CD14-positive monocyte (primary cell): ENCODE results near the gene APBA2. TPM values are rescaled to one million over a fixed set of nuclear protein-coding genes. Genes with fewer than 3 reads are reported as not detected.
A peak's percentile ranks its signal among the peaks of the same experiment; 100 is the strongest.
"Not testable (repeated sequence)": the region's sequence is repeated elsewhere in the genome, so short reads cannot be mapped to it uniquely, and the experiment has no call there.

Experiments
- DNase-seq, 3 donors: peaks; one replicate each; pipeline ENCODE4 v3.0.0-alpha.2; 2011 to 2022
- H2AFZ ChIP-seq: 2 replicates; pipeline ENCODE4 v1.6.0; 2012; ENCODE audit warnings: mild to moderate bottlenecking, low read depth, low read length, inconsistent platforms; ENCODE audit not compliant: insufficient read depth, poor library complexity, severe bottlenecking
- H3K27ac ChIP-seq, 2 donors: 1 replicate in 1 of 2; 2 replicates in 1 of 2; pipeline ENCODE4 v1.5.1; 2012 to 2013; ENCODE audit warnings: low read length in 2 of 2, control low read depth in 1 of 2, inconsistent platforms in 1 of 2, low read depth in 1 of 2, mild to moderate bottlenecking in 1 of 2
- H3K27me3 ChIP-seq, 2 donors: one replicate each; pipeline versions ENCODE4 v1.6.0 to v1.6.1; 2011 to 2013; ENCODE audit warnings: low read length in 2 of 2; ENCODE audit not compliant: control insufficient read depth in 2 of 2, insufficient read depth in 2 of 2
- H3K36me3 ChIP-seq, 2 donors: replicated peaks in 1 of 2; 1 replicate in 1 of 2; 2 replicates in 1 of 2; pipeline versions ENCODE4 v1.5.1 to v1.6.1; 2012 to 2013; ENCODE audit warnings: low read length in 2 of 2, control low read depth in 1 of 2, inconsistent platforms in 1 of 2, mild to moderate bottlenecking in 1 of 2; ENCODE audit not compliant: insufficient read depth in 2 of 2, control insufficient read depth in 1 of 2
- H3K4me1 ChIP-seq, 2 donors: 1 replicate in 1 of 2; 2 replicates in 1 of 2; pipeline versions ENCODE4 v1.5.1 to v1.6.1; 2012 to 2013; ENCODE audit warnings: low read length in 2 of 2, control low read depth in 1 of 2, inconsistent platforms in 1 of 2, mild to moderate bottlenecking in 1 of 2, moderate library complexity in 1 of 2; ENCODE audit not compliant: insufficient read depth in 2 of 2, control insufficient read depth in 1 of 2
- H3K4me2 ChIP-seq: replicated peaks from 2 replicates; pipeline ENCODE3; 2012; ENCODE audit warnings: low read length, moderate library complexity, mild to moderate bottlenecking; ENCODE audit not compliant: poor library complexity, severe bottlenecking; ENCODE audit errors: extremely low read depth
- H3K4me3 ChIP-seq, 3 experiments: fragments of 200-600 bp in 1 of 3; sonication (generic) in 1 of 3; replicated peaks in 1 of 3; 1 replicate in 2 of 3; 2 replicates in 1 of 3; pipeline ENCODE4 v1.5.1; 2011 to 2013; ENCODE audit warnings: low read length in 3 of 3, mild to moderate bottlenecking in 3 of 3, control low read depth in 2 of 3, low read depth in 2 of 3, inconsistent platforms in 1 of 3, moderate library complexity in 1 of 3
- H3K79me2 ChIP-seq: 2 replicates; pipeline ENCODE4 v1.6.0; 2012; ENCODE audit warnings: mild to moderate bottlenecking, control low read depth, inconsistent platforms, low read length, moderate library complexity; ENCODE audit not compliant: insufficient read depth
- H3K9ac ChIP-seq: 2 replicates; pipeline ENCODE4 v1.6.0; 2017; ENCODE audit warnings: low read length, mild to moderate bottlenecking; ENCODE audit not compliant: insufficient read depth, poor library complexity, severe bottlenecking
- H3K9me3 ChIP-seq, 2 donors: replicated peaks in 1 of 2; 1 replicate in 1 of 2; 2 replicates in 1 of 2; pipeline versions ENCODE4 v1.5.1 to v1.6.1; 2012 to 2013; ENCODE audit warnings: low read length in 2 of 2, control low read depth in 1 of 2; ENCODE audit not compliant: control insufficient read depth in 1 of 2, insufficient read depth in 1 of 2
- H4K20me1 ChIP-seq: 2 replicates; pipeline ENCODE4 v1.6.0; 2012; ENCODE audit warnings: mild to moderate bottlenecking, low read length, control low read depth, moderate library complexity; ENCODE audit not compliant: insufficient read depth
- H3K27ac Mint-ChIP-seq, 7 donors: one replicate each; pipeline ENCODE4 v1.8.0; 2020; ENCODE audit warnings: mild to moderate bottlenecking in 7 of 7, mixed read lengths in 7 of 7, moderate library complexity in 6 of 7, inconsistent platforms in 2 of 7
- H3K27me3 Mint-ChIP-seq, 3 donors: one replicate each; pipeline ENCODE4 v1.8.0; 2021 to 2022; ENCODE audit warnings: low read depth in 3 of 3, mild to moderate bottlenecking in 3 of 3, mixed read lengths in 3 of 3, moderate library complexity in 3 of 3, inconsistent platforms in 1 of 3
- H3K36me3 Mint-ChIP-seq, 2 donors: one replicate each; pipeline ENCODE4 v1.8.0; 2020; ENCODE audit warnings: mixed read lengths in 2 of 2, inconsistent platforms in 1 of 2, mild to moderate bottlenecking in 1 of 2
- H3K4me1 Mint-ChIP-seq: one replicate; pipeline ENCODE4 v1.8.0; 2020; ENCODE audit warnings: mild to moderate bottlenecking, mixed read lengths
- H3K4me3 Mint-ChIP-seq, 2 donors: one replicate each; pipeline ENCODE4 v1.8.0; 2020; ENCODE audit warnings: mild to moderate bottlenecking in 2 of 2, mixed read lengths in 2 of 2, moderate library complexity in 1 of 2
- H3K9me3 Mint-ChIP-seq, 7 donors: one replicate each; pipeline ENCODE4 v1.8.0; 2020 to 2022; ENCODE audit warnings: mixed read lengths in 7 of 7, mild to moderate bottlenecking in 6 of 7, moderate library complexity in 6 of 7, inconsistent platforms in 2 of 7
- WGBS: methylation state at CpG from one replicate; pipeline ENCODE4 v1.1.5; 2013; ENCODE audit warnings: missing lambda C conversion rate; ENCODE audit not compliant: insufficient coverage; 5-methylcytosine and 5-hydroxymethylcytosine counted together
- intact Hi-C, 2 donors: fragments of 100-400 bp; cut with micrococcal nuclease; formaldehyde crosslinking; loops; one replicate each; pipeline versions ENCODE4 v1.15.0 to v1.15.1; 2023
- polyA plus RNA-seq, 3 donors: library from polyadenylated mRNA; depleted of rRNA in 1 of 3; unstranded in 2 of 3; stranded (reverse) in 1 of 3; fragments of 300-500 nt in 2 of 3; fragments of >200 nt in 1 of 3; fragmentation: Illumina TruSeq in 2 of 3; gene quantifications; 1 replicate in 2 of 3; 2 replicates in 1 of 3; pipeline ENCODE4 v1.2.3, GENCODE V29; 2012 to 2021
- TF ChIP-seq, protein P1 (sequence below): fragments of 200-600 bp; IDR thresholded peaks from one replicate; pipeline ENCODE4 v1.8.0; 2022; ENCODE audit warnings: antibody characterized with exemption, mild to moderate bottlenecking

APBA2 gene
- polyA plus RNA-seq, 3 donors, result 0.30 TPM; not detected in 2

- Mint-ChIP-seq H3K27me3 (peaks cover 0 to 5% (median 2%) of the 10 kb centered on the region in 3 donors), H3K27ac (no peak overlapping the region), H3K9me3 (peaks cover 0 to 6% (median 0%) of the 10 kb centered on the region in 7 donors), H3K4me3 (no peak overlapping the region), H3K4me1 (peaks cover 6% of the 10 kb centered on the region), H3K36me3 (no peaks in the 10 kb centered on the region)
- TF ChIP-seq, protein P1, sequence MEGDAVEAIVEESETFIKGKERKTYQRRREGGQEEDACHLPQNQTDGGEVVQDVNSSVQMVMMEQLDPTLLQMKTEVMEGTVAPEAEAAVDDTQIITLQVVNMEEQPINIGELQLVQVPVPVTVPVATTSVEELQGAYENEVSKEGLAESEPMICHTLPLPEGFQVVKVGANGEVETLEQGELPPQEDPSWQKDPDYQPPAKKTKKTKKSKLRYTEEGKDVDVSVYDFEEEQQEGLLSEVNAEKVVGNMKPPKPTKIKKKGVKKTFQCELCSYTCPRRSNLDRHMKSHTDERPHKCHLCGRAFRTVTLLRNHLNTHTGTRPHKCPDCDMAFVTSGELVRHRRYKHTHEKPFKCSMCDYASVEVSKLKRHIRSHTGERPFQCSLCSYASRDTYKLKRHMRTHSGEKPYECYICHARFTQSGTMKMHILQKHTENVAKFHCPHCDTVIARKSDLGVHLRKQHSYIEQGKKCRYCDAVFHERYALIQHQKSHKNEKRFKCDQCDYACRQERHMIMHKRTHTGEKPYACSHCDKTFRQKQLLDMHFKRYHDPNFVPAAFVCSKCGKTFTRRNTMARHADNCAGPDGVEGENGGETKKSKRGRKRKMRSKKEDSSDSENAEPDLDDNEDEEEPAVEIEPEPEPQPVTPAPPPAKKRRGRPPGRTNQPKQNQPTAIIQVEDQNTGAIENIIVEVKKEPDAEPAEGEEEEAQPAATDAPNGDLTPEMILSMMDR, result no peak
- 86% methylated on average over 7 of the region's 16 CpGs for WGBS
- H3K36me3 ChIP-seq, result no peaks in the 10 kb centered on the region
- no peak overlapping the region for H3K4me3 ChIP-seq
- intact Hi-C loops, result no loop called here
- peak in 1 of 3 donors; percentile 46 for DNase-seq
- no peak overlapping the region for H3K4me2 ChIP-seq
- no peaks in the 10 kb centered on the region for H3K9me3 ChIP-seq
- no peaks in the 10 kb centered on the region for H3K79me2 ChIP-seq
- no peaks in the 10 kb centered on the region for H4K20me1 ChIP-seq
- no peak overlapping the region for H3K27ac ChIP-seq
- peaks cover 0 to 8% of the 10 kb centered on the region in 2 donors for H3K4me1 ChIP-seq
- no peak overlapping the region for H3K9ac ChIP-seq
- no peak overlapping the region for H2AFZ ChIP-seq
- no peaks in the 10 kb centered on the region for H3K27me3 ChIP-seq
Measured at GRCh38 chr15:28861031-28861534, 24.7 kb upstream of the APBA2 start.

DNA sequence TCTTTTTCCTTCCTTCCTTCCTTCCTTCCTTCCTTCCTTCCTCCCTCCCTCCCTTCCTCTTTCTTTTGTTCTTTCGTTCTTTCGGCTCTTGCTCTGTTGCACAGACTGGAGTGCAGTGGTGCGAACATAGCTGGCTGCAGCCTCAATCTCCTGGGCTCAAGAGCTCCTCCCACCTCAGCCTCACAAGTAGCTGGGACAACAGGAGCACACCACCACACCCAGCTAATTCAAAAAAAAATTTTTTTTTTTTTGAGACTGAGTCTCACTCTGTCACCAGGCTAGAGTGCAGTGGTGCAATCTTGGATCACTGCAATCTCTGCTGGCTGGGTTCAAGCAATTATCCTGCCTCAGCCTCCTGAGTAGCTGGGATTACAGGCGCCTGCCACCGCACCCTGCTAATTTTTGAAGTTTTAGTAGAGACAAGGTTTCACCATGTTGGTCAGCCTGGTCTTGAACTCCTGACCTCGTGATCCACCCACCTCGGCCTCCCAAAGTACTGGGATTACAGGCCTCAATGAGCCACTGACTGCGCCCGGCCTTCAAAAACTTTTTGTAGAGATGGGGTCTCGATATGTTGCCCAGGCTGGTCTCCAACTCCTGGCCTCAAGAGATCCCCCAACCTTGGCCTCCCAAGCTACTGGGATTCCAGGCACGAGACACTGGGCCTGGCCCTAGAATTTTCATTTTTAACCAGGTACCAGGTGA lies 24.0 kb upstream of the APBA2 start:
- H3K9ac ChIP-seq, H3K27me3 ChIP-seq, H2AFZ ChIP-seq, H3K4me3 Mint-ChIP-seq, DNase-seq, H3K9me3 Mint-ChIP-seq, H3K4me3 ChIP-seq, H3K4me1 Mint-ChIP-seq, H3K9me3 ChIP-seq, H3K4me1 ChIP-seq, H3K36me3 Mint-ChIP-seq, H3K27ac ChIP-seq, H4K20me1 ChIP-seq, intact Hi-C loops, H3K36me3 ChIP-seq, H3K4me2 ChIP-seq, H3K27me3 Mint-ChIP-seq, H3K79me2 ChIP-seq: not testable (repeated sequence)
- 82% methylated on average over 9 of the region's 11 CpGs for WGBS
- H3K27ac Mint-ChIP-seq, result peak overlapping the region in 1 of 7 donors; percentile 13
